Measurements from ENCODE around the gene CXCL5.

GRCh38 chr4:74042681-74043080 lies 44.2 kb upstream of the CXCL5 start:
- TF ChIP-seq POLR2A (IDR thresholded peaks at IDR 0.05): no peak
- no peak for TF ChIP-seq CTCF (IDR thresholded peaks at IDR 0.05)

Data from uterus (tissue), 2 donors.